GM12801 (cell line): ENCODE data around the gene TARBP1.

Experiments
- TF ChIP-seq, protein P1 (sequence below): IDR thresholded peaks from one replicate; pipeline ENCODE4 v1.5.1; 2011; ENCODE audit warnings: control low read depth; ENCODE audit not compliant: insufficient read length; ENCODE audit errors: extremely low read depth

The TARBP1 gene

DNA sequence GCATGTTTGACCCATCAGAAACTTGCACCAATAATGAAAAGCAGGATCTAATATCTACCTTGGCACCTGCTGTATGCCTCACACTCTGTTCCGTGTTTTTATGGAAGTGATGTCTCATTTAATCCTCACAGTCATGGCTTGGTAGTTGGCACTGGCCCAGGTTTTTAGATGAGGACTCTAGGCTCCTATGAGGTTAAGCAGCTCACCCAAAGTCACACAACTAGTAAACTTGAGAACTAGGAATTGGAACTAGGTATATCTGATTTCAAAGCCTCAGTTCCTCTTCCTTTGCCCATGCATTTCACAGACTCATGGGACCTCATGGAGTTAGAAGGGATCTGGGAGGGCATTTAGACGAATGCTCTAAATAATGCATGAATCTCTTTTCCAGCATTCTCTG is 21.3 kb upstream of the TARBP1 start:
- TF ChIP-seq, protein P1, sequence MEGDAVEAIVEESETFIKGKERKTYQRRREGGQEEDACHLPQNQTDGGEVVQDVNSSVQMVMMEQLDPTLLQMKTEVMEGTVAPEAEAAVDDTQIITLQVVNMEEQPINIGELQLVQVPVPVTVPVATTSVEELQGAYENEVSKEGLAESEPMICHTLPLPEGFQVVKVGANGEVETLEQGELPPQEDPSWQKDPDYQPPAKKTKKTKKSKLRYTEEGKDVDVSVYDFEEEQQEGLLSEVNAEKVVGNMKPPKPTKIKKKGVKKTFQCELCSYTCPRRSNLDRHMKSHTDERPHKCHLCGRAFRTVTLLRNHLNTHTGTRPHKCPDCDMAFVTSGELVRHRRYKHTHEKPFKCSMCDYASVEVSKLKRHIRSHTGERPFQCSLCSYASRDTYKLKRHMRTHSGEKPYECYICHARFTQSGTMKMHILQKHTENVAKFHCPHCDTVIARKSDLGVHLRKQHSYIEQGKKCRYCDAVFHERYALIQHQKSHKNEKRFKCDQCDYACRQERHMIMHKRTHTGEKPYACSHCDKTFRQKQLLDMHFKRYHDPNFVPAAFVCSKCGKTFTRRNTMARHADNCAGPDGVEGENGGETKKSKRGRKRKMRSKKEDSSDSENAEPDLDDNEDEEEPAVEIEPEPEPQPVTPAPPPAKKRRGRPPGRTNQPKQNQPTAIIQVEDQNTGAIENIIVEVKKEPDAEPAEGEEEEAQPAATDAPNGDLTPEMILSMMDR, result no peak

- TF ChIP-seq, protein P1, result no peak
These were observed 20.9 kb upstream of the TARBP1 start for GRCh38 chr1:234499943-234500245.

GRCh38 chr1:234499119-234499942 is 20.4 kb upstream of the TARBP1 start:
- TF ChIP-seq, protein P1, result no peak

DNA sequence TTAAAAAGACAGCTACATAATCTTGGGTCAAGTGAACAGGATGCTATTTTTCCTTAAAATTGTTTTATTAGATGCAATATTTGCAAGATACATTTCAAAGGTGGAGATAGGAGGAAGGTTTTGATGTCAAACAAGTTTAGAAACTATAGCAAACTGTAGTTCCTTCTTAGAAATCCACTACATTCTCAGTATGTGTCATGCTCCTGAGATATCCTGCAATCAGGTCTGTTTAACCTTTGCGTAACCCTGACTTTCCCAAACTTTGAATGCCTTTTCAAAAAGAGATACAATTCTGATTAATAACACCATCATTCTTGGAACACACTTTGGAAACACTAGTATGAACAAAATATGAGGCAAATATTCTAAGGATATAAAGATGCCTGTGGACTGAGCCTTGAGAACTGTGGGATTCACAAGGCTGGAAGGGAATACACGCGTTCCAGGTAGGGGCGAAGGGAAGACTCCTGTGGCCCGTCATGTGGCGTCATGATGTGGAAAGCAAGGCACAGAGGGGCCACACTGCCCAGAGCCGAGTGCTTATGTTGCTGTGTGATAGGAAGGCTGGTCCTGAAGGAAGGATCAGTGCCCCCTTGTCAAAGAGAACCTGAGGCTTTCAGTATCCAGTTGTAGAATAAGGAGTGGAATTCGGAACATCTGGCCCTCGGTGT is 19.6 kb upstream of the TARBP1 start:
- TF ChIP-seq, protein P1, result no peak

GRCh38 chr1:234497589-234497988 is 18.6 kb upstream of the TARBP1 start:
- TF ChIP-seq, protein P1, result no peak

GRCh38 chr1:234495231-234495990 is 16.4 kb upstream of the TARBP1 start:
- TF ChIP-seq, protein P1, result no peak

- TF ChIP-seq, protein P1, result no peak
These were observed 15.1 kb upstream of the TARBP1 start for GRCh38 chr1:234494049-234494448.
